ENCODE data around the gene TPCN1. TPM values are rescaled to one million over a fixed set of nuclear protein-coding genes. Genes with fewer than 3 reads are reported as not detected.

Gene TPCN1
- total RNA-seq, 1 donor from 2014 or later: 56.3 TPM

GRCh38 chr12:113227686-113228391, 6.6 kb downstream of the TPCN1 start:
- Histone ChIP-seq H3K4me3 (peak overlapping the region in 1 of 2 donors; percentile 26), H3K9me3 (no peaks in the 10 kb centered on the region), H3K27me3 (no peaks in the 10 kb centered on the region), H3K36me3 (peaks cover 18 to 37% of the 10 kb centered on the region in 2 donors), H3K27ac (peak overlapping the region; percentile 94 to 95), H3K4me1 (peaks cover 50 to 75% of the 10 kb centered on the region in 2 donors)
- TF ChIP-seq CTCF (IDR thresholded peaks at IDR 0.05): no peak
- intact Hi-C loops (cut with DNase I): no loop called here
- no peak for DNase-seq (ENCODE audit: low spot score in 2 of 2)

- no peak for TF ChIP-seq CTCF (IDR thresholded peaks at IDR 0.05)
- Histone ChIP-seq H3K27ac (peak overlapping the region; percentile 94 to 95), H3K4me1 (peaks cover 49 to 74% of the 10 kb centered on the region in 2 donors), H3K27me3 (no peaks in the 10 kb centered on the region), H3K9me3 (no peaks in the 10 kb centered on the region), H3K4me3 (no peak overlapping the region), H3K36me3 (peaks cover 18 to 37% of the 10 kb centered on the region in 2 donors)
- intact Hi-C loops (cut with DNase I): no loop called here
- DNase-seq (ENCODE audit: low spot score in 2 of 2): no peak
Observed at GRCh38 chr12:113228394-113229028, 7.2 kb downstream of the TPCN1 start.

GRCh38 chr12:113230315-113231234, 9.3 kb downstream of the TPCN1 start:
- no peak for DNase-seq (ENCODE audit: low spot score in 2 of 2)
- TF ChIP-seq CTCF (IDR thresholded peaks at IDR 0.05): no peak
- peaks cover 20 to 37% of the 10 kb centered on the region in 2 donors for H3K36me3 ChIP-seq
- H3K4me3 ChIP-seq: no peak overlapping the region
- no peaks in the 10 kb centered on the region for H3K27me3 ChIP-seq
- intact Hi-C loops (cut with DNase I): no loop called here
- no peaks in the 10 kb centered on the region for H3K9me3 ChIP-seq
- peak overlapping the region; percentile 94 to 95 for H3K27ac ChIP-seq
- H3K4me1 ChIP-seq: peaks cover 48 to 73% of the 10 kb centered on the region in 2 donors

- Histone ChIP-seq H3K36me3 (peaks cover 20 to 37% of the 10 kb centered on the region in 2 donors), H3K27me3 (no peaks in the 10 kb centered on the region), H3K9me3 (no peaks in the 10 kb centered on the region), H3K4me3 (no peak overlapping the region), H3K4me1 (peaks cover 51 to 80% of the 10 kb centered on the region in 2 donors), H3K27ac (peak overlapping the region; percentile 94 to 95)
- intact Hi-C loops (cut with DNase I): no loop called here
- no peak for TF ChIP-seq CTCF (IDR thresholded peaks at IDR 0.05)
- no peak for DNase-seq (ENCODE audit: low spot score in 2 of 2)
Observed at GRCh38 chr12:113231235-113232088, 10.2 kb downstream of the TPCN1 start.

All from ascending aorta (tissue), 2 donors.